A549 (cell line): Measurements from ENCODE around the gene BNC2. TPM values are rescaled to one million over a fixed set of nuclear protein-coding genes. Genes with fewer than 3 reads are reported as not detected.

Source experiments
- ATAC-seq, 2 experiments: fragments of 200-7000 bp in 1 of 2; fragments of >200 bp in 1 of 2; cut with Nextera tagmentation in 1 of 2; cut with Tn5 transposase in 1 of 2; 3 replicates each; pipeline versions ENCODE4 v1.8.0 to v1.9.1; 2018 to 2020; ENCODE audit warnings: mild to moderate bottlenecking in 1 of 2, moderate library complexity in 1 of 2
- CTCF ChIA-PET: fragments of 300-600 bp; sonication (Branson Sonifier 250); formaldehyde crosslinking; extraction: SDS; loops from one replicate; lab custom pipeline; 2021; ENCODE audit warnings: antibody characterized with exemption, inconsistent platforms; lab: Yijun Ruan, JAX
- POLR2A ChIA-PET: fragments of 350-600 bp; formaldehyde crosslinking; extraction: SDS; loops from one replicate; lab custom pipeline; 2021; ENCODE audit warnings: antibody characterized with exemption, inconsistent platforms; lab: Yijun Ruan, JAX
- DNase-seq, 2 experiments: peaks; one replicate each; pipeline versions ENCODE4 v3.0.0 to v3.0.0-alpha.2; 2011 to 2016; ENCODE audit warnings: low read depth in 1 of 2, low spot score in 1 of 2
- FAIRE-seq: peaks from 2 replicates; lab custom pipeline; 2011; peaks lifted over from hg19 to GRCh38; lab: Jason Lieb, UNC
- H3K27ac ChIP-seq, 2 experiments: fragments of >200 bp; sonication (Bioruptor Twin); formaldehyde crosslinking; 3 replicates each; pipeline ENCODE4 v1.5.1; 2016 to 2017
- H3K4me1 ChIP-seq: fragments of >200 bp; sonication (Bioruptor Twin); formaldehyde crosslinking; 3 replicates; pipeline ENCODE4 v1.6.1; 2016
- H3K4me2 ChIP-seq: fragments of >200 bp; sonication (Bioruptor Twin); formaldehyde crosslinking; 3 replicates; pipeline ENCODE4 v1.6.1; 2016
- H3K4me3 ChIP-seq: fragments of >200 bp; sonication (Bioruptor Twin); formaldehyde crosslinking; 3 replicates; pipeline ENCODE4 v1.5.1; 2016
- H3K9me3 ChIP-seq: fragments of >200 bp; sonication (Bioruptor Twin); formaldehyde crosslinking; 3 replicates; pipeline ENCODE4 v1.6.1; 2016
- BHLHE40 ChIP-seq: IDR thresholded peaks from 2 replicates; pipeline ENCODE4 v1.6.1; 2012; ENCODE audit warnings: low read depth, low read length, inconsistent platforms
- CBX2 ChIP-seq: fragments of 200-600 bp; sonication (generic); IDR thresholded peaks from 2 replicates; pipeline ENCODE4 v1.6.1; 2016; ENCODE audit warnings: low read depth, mild to moderate bottlenecking, borderline replicate concordance
- CBX8 ChIP-seq: fragments of 200-600 bp; sonication (generic); IDR thresholded peaks from 2 replicates; pipeline ENCODE4 v1.6.1; 2016
- GATA3 ChIP-seq: IDR thresholded peaks from 2 replicates; pipeline ENCODE4 v1.6.1; 2012; ENCODE audit warnings: borderline replicate concordance
- HDAC2 ChIP-seq: fragments of 200-600 bp; sonication (generic); IDR thresholded peaks from 2 replicates; pipeline ENCODE4 v1.6.1; 2016
- HEYL ChIP-seq: fragments of 250-450 bp; sonication (Bioruptor Pico); IDR thresholded peaks from 2 replicates; pipeline ENCODE4 v1.8.0; 2021; ENCODE audit warnings: mild to moderate bottlenecking, moderate library complexity
- HOXB5 ChIP-seq: fragments of 250-450 bp; sonication (Bioruptor Pico); IDR thresholded peaks from 2 replicates; pipeline ENCODE4 v1.5.0; 2020; ENCODE audit warnings: mild to moderate bottlenecking, moderate library complexity
- MAZ ChIP-seq: fragments of 150-350 bp; IDR thresholded peaks from 2 replicates; pipeline ENCODE4 v1.6.1; 2014; ENCODE audit warnings: antibody characterized with exemption, low read depth, low read length, borderline replicate concordance
- NR3C1 ChIP-seq: fragments of >200 bp; sonication (Bioruptor Twin); formaldehyde crosslinking; IDR thresholded peaks from 3 replicates; pipeline ENCODE4 v1.6.1; 2017
- RAD21 ChIP-seq, 2 experiments: fragments of >200 bp in 1 of 2; sonication (Bioruptor Twin) in 1 of 2; formaldehyde crosslinking in 1 of 2; IDR thresholded peaks in 1 of 2; conservative IDR thresholded peaks in 1 of 2; 2 replicates in 1 of 2; 3 replicates in 1 of 2; pipeline ENCODE4 v1.6.1; 2012 to 2018; ENCODE audit warnings: inconsistent platforms in 1 of 2
- RFX5 ChIP-seq: fragments of 450-650 bp; IDR thresholded peaks from 2 replicates; pipeline ENCODE4 v1.7.1; 2014; ENCODE audit warnings: antibody characterized with exemption, mild to moderate bottlenecking, moderate library complexity
- SMC3 ChIP-seq: fragments of >200 bp; sonication (Bioruptor Twin); formaldehyde crosslinking; IDR thresholded peaks from 3 replicates; pipeline ENCODE4 v1.6.1; 2018; ENCODE audit warnings: inconsistent platforms
- WGBS: methylation state at CpG from one replicate; pipeline ENCODE4 v1.1.6; 2017; ENCODE audit errors: missing lambda C conversion rate; 5-methylcytosine and 5-hydroxymethylcytosine counted together
- polyA plus RNA-seq, 4 experiments: library from polyadenylated mRNA; depleted of rRNA in 3 of 4; stranded (reverse); fragments of >200 nt; fragmentation: RNase III in 1 of 4; extraction: RNeasy Plus Mini Kit Qiagen cat#74134 plus additional on column Dnase treatment in 1 of 4; gene quantifications; 2 replicates in 3 of 4; 3 replicates in 1 of 4; pipeline ENCODE4 v1.2.3, GENCODE V29; 2011 to 2017
- TF ChIP-seq, protein P1 (sequence below): fragments of >200 bp; sonication (Bioruptor Twin); formaldehyde crosslinking; IDR thresholded peaks from 3 replicates; pipeline ENCODE4 v1.5.1; 2016
- TF ChIP-seq, protein P2 (sequence below): fragments of 250-450 bp; sonication (Bioruptor Pico); IDR thresholded peaks from 2 replicates; pipeline ENCODE4 v1.5.0; 2021; ENCODE audit warnings: mild to moderate bottlenecking, moderate library complexity, borderline replicate concordance
- TF ChIP-seq, protein P3 (sequence below): fragments of >200 bp; sonication (Bioruptor Twin); formaldehyde crosslinking; IDR thresholded peaks from 2 replicates; pipeline ENCODE4 v1.6.1; 2016
- TF ChIP-seq, protein P4 (sequence below): fragments of 250-450 bp; sonication (Bioruptor Pico); IDR thresholded peaks from 2 replicates; pipeline ENCODE4 v1.5.0; 2020; ENCODE audit warnings: low read depth, mild to moderate bottlenecking, moderate library complexity

The BNC2 gene
- polyA plus RNA-seq, 2 of the 4 experiments (the other 2 are of a cell fraction), result 6.2 to 7.5 TPM

DNA sequence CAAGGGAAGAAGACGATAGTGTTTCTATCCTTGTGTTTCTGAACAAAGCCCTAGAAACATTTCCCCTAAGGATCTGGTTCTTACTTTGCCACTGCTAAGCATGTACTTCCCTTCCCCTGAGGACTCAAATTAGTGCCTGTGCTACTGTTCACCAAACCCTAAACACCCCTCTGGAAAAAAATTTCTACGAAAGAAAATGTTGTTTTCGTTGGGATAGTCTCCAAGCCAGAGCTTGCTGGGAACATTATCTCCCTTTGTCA, 294.6 kb downstream of the BNC2 start:
- CTCF ChIA-PET, result interaction anchor here (0.9 to 1.5 kb wide), 5 partner anchors 10 to 65 kb away, joined by 3 to 6 read pairs (median 3); no protein-coding TSS in a partner anchor
- no peak for FAIRE-seq

DNA sequence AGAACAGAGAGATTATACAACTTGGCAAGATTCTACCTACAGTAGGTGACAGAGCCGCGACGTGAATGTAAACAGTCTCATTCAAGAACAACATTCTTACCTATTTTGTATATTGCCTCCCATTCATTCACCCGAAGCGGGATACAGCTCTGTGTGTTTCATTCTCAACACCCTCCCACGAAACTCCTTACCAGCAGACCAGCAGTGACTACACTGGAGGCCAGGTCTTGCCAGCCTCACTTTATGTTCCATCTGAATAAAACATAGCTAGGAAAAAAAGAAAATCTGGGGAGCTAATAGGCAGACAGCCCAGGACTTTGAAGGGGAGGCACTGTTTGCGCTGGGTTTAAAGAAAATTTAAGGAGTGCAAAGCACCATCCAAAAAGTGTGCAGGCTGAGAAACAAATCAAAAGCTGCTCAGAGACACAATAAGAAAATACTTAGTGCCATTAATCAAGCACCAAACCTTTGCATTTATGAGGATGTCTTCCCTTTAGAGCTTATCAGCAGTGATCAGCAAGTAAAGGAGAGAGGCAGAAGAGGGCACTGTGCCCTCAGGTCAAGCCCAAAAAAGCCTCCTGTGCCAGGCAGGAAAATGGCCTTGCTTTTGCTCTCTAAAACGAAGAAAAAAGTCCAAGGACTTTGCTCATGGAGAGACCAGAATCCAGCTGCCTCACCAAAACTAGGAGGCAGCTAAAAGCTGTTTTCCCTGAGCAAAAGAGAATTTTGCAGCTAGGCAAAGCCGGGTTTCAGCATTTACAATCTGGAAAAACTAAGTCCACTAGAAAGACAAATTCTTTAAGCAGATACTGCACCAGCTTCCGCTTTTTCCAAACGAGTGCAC, 295.1 kb downstream of the BNC2 start:
- Histone ChIP-seq H3K4me3 (no peak overlapping the region), H3K27ac (peak overlapping the region in 1 of 2 experiments; percentile 49; a peak in 3 of 6 replicates), H3K4me2 (no peak overlapping the region), H3K9me3 (no peaks in the 10 kb centered on the region), H3K4me1 (peaks cover 28% of the 10 kb centered on the region)
- TF ChIP-seq GATA3 (peak; percentile 71; the same call in 1 of the 2 replicates), SMC3 (peak; percentile 55; the same call in 1 of the 3 replicates), RAD21 (conservative IDR thresholded peaks at IDR 0.05 in 1 of 2, IDR thresholded peaks at IDR 0.05 in 1 of 2) (peak; percentile 60 to 68), HOXB5 (peak; percentile 21; the same call in 1 of the 2 replicates), HEYL (no peak)
- TF ChIP-seq, protein P1, sequence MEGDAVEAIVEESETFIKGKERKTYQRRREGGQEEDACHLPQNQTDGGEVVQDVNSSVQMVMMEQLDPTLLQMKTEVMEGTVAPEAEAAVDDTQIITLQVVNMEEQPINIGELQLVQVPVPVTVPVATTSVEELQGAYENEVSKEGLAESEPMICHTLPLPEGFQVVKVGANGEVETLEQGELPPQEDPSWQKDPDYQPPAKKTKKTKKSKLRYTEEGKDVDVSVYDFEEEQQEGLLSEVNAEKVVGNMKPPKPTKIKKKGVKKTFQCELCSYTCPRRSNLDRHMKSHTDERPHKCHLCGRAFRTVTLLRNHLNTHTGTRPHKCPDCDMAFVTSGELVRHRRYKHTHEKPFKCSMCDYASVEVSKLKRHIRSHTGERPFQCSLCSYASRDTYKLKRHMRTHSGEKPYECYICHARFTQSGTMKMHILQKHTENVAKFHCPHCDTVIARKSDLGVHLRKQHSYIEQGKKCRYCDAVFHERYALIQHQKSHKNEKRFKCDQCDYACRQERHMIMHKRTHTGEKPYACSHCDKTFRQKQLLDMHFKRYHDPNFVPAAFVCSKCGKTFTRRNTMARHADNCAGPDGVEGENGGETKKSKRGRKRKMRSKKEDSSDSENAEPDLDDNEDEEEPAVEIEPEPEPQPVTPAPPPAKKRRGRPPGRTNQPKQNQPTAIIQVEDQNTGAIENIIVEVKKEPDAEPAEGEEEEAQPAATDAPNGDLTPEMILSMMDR, result peak; percentile 38
- WGBS, result 71% methylated on average over 11 of the region's 11 CpGs
- DNase-seq (peak in 1 of 2 experiments; percentile 45), FAIRE-seq (no peak), ATAC-seq (peak in 1 of 2 experiments; percentile 79; a peak in 4 of 6 replicates)
- ChIA-PET CTCF (interaction anchor here (0.7 to 1.5 kb wide), 8 partner anchors 9 to 479 kb away, joined by 3 to 6 read pairs (median 3); no protein-coding TSS in a partner anchor), POLR2A (no interaction called here)

More for the DNA sequence above, 294.6 kb downstream of the BNC2 start:
- peaks cover 23% of the 10 kb centered on the region for H3K4me1 ChIP-seq
- DNase-seq (no peak), ATAC-seq (no peak)
- H3K4me2 ChIP-seq, result no peak overlapping the region
- H3K9me3 ChIP-seq, result no peaks in the 10 kb centered on the region
- TF ChIP-seq, protein P2, sequence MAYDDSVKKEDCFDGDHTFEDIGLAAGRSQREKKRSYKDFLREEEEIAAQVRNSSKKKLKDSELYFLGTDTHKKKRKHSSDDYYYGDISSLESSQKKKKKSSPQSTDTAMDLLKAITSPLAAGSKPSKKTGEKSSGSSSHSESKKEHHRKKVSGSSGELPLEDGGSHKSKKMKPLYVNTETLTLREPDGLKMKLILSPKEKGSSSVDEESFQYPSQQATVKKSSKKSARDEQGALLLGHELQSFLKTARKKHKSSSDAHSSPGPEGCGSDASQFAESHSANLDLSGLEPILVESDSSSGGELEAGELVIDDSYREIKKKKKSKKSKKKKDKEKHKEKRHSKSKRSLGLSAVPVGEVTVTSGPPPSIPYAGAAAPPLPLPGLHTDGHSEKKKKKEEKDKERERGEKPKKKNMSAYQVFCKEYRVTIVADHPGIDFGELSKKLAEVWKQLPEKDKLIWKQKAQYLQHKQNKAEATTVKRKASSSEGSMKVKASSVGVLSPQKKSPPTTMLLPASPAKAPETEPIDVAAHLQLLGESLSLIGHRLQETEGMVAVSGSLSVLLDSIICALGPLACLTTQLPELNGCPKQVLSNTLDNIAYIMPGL, result no peak
- TF ChIP-seq CBX8 (no peak), CBX2 (no peak), BHLHE40 (no peak), SMC3 (no peak), NR3C1 (no peak), HDAC2 (no peak), RFX5 (no peak)
- TF ChIP-seq, protein P3, sequence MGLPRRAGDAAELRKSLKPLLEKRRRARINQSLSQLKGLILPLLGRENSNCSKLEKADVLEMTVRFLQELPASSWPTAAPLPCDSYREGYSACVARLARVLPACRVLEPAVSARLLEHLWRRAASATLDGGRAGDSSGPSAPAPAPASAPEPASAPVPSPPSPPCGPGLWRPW, result no peak
- TF ChIP-seq, protein P4, sequence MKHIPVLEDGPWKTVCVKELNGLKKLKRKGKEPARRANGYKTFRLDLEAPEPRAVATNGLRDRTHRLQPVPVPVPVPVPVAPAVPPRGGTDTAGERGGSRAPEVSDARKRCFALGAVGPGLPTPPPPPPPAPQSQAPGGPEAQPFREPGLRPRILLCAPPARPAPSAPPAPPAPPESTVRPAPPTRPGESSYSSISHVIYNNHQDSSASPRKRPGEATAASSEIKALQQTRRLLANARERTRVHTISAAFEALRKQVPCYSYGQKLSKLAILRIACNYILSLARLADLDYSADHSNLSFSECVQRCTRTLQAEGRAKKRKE (CRISPR knock-in tag), result no peak
- WGBS, result 83% methylated on average over 3 of the region's 3 CpGs
- H3K27ac ChIP-seq, result peak overlapping the region in 1 of 2 experiments; percentile 49; a peak in 3 of 6 replicates
- POLR2A ChIA-PET, result no interaction called here
- no peak overlapping the region for H3K4me3 ChIP-seq

DNA sequence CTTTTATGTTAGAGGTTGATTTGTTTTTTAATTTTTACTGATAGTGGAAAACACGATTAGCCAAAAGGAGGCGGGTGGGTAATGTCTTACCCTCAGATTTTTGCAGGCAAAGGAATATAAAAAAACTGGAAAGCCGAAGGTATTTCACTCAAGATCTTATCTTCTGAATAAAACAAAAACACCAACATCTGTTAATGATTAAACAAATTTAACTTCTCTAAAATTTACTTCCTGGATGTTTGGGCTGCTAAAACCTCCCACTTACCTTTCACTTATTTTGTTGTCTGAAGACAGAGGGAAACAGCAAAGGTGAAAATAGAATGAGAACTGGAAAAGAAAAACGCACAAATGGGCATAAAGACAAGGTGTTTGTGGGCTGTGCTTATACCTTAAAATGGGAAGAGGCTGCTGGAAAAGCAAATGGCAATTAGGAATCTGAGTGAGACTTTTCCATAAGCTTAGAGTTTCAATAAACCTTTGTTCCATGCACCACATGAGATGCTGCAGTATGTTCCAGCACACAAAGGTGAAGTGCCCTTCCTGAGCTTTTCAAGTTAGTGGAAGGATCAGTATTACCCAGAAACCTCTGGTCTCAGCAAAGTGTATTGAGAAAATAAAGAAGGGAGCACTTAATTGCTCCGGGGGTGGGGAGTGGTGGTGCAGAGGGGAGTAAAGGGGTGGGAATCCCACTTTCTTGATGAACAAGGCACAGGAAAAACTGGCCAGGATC, 298.3 kb downstream of the BNC2 start:
- FAIRE-seq, result peak; percentile 54
- ChIA-PET POLR2A (no interaction called here), CTCF (interaction anchor here (0.9 to 1.1 kb wide), 2 partner anchors 13 to 15 kb away, joined by 3 read pairs; no protein-coding TSS in a partner anchor)
- WGBS, result 58% methylated on average over 5 of the region's 5 CpGs
- H3K9me3 ChIP-seq, result no peaks in the 10 kb centered on the region
- no peak for DNase-seq
- TF ChIP-seq GATA3 (peak; percentile 43; the same call in 1 of the 2 replicates), MAZ (no peak)
- peaks cover 28% of the 10 kb centered on the region for H3K4me1 ChIP-seq
- H3K4me3 ChIP-seq, result no peak overlapping the region
- H3K27ac ChIP-seq, result peak overlapping the region in 1 of 2 experiments; percentile 56; a peak in 3 of 6 replicates
- ATAC-seq, result no peak; a peak in 1 of 6 replicates
- H3K4me2 ChIP-seq, result peak overlapping the region; percentile 64
